Stomach (tissue), 4 donors: Measurements from ENCODE around the gene STIM2.

Source experiments
- CTCF ChIP-seq, 7 experiments: fragments of 450-650 bp in 4 of 7; fragments of 200-600 bp in 3 of 7; sonication (generic) in 3 of 7; IDR thresholded peaks; one replicate each; pipeline ENCODE4 v1.5.1; 2016 to 2019; ENCODE audit warnings: antibody characterized with exemption in 7 of 7, control low read depth in 2 of 7, mild to moderate bottlenecking in 1 of 7
- EP300 ChIP-seq: sonication (generic); formaldehyde crosslinking; IDR thresholded peaks from one replicate; pipeline ENCODE4 v1.6.1; 2017; ENCODE audit warnings: antibody characterized with exemption
- POLR2A ChIP-seq, 4 donors: fragments of 450-650 bp; IDR thresholded peaks; one replicate each; pipeline ENCODE4 v1.6.1; 2016; ENCODE audit warnings: antibody characterized with exemption in 4 of 4, control low read depth in 2 of 4, mild to moderate bottlenecking in 1 of 4, moderate library complexity in 1 of 4

DNA sequence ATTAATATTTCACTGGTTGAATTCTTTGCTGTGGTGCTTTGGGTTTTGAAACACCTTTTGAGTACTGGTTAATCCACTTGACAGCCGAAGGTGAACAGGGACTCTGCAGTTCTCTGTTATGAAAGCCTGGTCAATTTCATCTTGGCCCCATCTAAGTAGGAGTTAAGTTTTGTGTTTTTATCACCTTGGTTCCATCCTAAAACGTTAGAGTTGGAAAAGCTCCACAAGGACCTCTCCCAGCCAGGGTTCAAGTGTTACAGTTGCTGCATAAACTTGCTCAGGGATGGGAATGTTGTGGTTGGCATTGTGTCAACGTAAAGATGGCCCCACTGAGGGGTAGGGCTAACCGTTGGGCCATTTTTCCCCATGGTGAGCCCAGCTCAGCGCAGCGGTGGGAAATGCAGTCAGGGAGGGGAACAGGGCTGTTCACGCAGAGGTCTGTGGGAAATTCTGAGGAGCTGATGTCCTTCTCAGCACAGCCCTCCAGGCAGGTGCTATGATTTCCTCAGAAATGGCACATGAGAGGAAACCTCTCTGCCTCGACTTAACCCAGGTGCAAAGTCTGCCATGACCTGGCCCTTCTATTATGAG is 188.7 kb downstream of the STIM2 start:
- no peak for TF ChIP-seq CTCF (IDR thresholded peaks at IDR 0.05)
- TF ChIP-seq EP300, result no peak
- TF ChIP-seq POLR2A (IDR thresholded peaks at IDR 0.05), result no peak
